NCI-H1694 (cell line): ENCODE measurements around the gene SLC30A3.
"Not testable (repeated sequence)": the region's sequence is repeated elsewhere in the genome, so short reads cannot be mapped to it uniquely, and the experiment has no call there.

Source experiments
- DNase-seq: peaks from one replicate; lab custom pipeline; 2025; lab: John Stamatoyannopoulos, UW

SLC30A3 gene

DNA sequence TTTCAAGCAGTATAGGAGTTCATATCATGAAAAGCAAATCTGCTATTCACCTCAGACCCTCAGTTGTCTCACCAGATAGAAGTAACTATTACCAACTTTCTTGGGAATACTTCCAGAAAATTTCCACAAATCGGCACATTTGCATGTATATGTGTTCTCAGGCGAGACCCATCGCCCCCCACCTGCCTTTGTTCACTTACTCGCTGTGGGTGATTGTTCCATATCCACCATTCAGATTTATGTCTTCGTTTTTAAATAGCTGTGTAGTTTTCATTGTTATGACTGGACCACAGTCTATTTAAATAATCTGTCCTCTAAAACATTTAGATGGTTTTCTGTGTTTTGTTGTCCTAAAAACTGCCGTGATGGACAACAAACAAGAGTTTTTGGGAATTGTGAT is 22.6 kb upstream of the SLC30A3 start:
- DNase-seq, result no peak

DNA sequence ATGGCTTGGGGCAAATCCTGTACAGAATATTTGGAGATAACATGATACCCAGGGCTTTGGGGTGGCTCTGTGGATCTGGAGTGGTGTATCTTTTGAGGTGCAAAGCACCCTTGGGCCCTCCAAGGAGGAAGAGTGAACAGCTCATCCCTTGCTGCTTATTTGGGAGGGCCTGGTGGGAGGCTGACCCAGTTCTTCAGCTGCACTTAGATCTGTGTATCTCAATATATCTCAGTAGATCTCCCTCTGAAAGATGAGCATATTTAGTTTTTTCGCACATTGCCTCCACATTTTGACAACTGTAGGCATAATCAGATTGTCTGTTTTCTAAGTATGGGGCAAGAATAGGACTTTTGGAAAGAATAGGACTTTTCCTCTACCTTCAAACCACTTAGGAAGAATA is 22.1 kb upstream of the SLC30A3 start:
- DNase-seq, result no peak

DNA sequence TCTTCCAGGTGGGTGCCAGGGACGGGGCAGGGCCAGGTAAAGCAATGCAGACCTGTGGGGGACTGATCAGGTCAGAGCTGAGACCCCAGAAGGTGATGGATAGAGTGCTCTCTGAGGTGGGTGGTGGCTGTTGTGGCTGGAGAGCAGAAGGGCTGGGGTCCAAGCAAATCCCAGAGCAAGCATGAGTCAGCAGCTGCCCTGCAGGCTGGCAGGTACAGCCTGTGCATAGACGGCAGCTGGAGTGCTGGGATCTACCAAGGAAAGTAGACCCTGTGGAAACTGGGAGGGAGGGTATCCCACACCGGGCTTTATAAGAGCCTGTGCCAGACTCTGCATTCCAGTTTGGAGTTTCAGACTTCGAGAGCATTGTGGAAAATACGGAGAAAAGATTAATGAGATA is 20.0 kb upstream of the SLC30A3 start:
- DNase-seq, result no peak

DNA sequence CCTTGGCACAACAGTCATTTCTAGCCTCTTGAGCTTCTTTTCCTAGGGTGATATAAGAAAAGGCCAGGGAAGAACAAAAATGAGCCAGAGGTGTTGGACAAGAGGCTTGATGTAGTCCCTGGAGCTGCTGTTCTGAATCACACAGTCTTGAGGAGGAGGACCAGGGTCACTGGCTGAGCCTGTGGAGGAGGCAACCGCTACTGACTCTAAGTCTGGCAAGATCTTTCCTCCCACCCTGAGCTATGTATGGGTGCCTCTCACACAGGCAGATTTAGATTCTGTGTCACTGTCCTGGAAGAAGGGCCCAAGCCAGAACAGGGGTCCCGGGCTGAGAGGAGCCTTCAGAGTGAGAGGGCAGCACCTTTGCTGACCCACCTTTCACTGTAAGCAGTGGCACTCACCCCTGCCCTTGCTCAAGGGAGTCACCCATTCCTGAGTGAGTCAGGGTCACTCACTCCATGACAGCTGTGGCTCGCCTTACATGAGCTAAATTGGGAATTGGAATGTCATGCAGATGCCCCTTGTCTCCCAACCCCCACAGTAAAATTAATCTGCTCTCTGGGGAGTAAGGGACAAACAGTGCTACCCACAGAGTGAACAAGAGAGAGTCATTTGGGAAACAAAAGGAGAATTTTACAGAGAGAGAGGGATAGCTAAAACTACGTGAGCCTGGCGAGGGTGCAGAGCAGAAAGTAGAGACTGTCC is 19.2 kb upstream of the SLC30A3 start, which contains the start of gene TRIM54:
Gene TRIM54, plus strand, starts transcription at position 575 of the 705 bp plus-strand sequence. CDS start 303 bp downstream, outside the sequence.
- no peak for DNase-seq

DNA sequence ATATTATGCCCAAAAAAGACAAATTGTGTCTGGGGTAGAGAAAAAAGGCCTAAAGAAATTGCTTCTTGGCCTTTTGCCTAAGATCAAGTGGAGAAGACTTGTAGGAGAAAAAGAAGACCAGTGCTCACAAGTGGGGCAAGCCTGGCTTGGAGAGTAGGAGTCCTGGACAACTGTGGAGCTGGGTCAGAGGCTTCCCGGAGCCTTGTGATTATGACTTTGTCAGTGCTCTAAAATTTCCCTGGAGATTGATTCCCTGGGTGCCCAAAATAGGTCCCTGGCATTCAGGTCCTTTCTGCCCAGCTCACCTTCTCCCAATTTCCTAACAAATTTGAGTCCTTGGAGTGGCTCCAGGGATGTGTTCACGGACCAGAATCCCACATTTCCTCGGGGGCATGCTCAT is 18.6 kb upstream of the SLC30A3 start:
- DNase-seq, result no peak

DNA sequence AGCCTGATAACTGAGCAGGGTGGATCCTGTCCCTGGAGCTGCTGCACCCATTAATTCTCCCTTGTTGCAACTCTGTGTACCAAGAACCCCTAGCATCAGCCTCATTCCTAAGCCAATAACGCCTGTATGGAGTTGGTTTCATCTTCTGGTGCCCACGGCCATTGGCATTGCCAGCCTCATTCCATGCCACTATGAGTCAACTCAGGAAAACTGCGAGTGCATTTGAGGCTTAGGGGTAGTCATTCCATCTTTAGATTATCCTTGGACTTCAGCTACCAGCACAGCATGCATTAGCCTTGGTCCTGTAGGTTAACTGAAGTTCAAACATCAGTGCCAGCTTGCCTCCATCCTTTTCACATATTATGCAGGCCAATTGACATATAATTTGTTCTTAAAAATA is 18.0 kb upstream of the SLC30A3 start:
- no peak for DNase-seq

DNA sequence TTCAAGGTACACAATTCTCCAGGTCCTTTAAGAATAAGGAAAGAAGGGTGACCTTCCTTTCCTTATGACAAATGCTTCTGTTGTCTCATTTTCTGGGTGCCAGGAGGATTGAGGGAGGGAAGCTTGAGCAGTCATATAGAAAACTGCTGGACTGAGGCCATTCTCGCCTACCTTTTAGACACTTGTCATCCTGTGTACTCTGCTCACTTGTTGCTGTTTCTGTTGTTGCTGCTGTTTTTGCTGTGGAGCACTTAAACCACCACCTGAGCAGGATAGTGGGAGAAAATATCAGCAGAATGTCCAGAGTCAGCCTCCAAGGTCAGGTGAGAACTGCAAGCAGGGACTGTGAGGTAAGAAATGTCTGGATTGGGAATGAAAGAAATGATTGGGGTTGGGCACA is 15.2 kb upstream of the SLC30A3 start:
- no peak for DNase-seq

DNA sequence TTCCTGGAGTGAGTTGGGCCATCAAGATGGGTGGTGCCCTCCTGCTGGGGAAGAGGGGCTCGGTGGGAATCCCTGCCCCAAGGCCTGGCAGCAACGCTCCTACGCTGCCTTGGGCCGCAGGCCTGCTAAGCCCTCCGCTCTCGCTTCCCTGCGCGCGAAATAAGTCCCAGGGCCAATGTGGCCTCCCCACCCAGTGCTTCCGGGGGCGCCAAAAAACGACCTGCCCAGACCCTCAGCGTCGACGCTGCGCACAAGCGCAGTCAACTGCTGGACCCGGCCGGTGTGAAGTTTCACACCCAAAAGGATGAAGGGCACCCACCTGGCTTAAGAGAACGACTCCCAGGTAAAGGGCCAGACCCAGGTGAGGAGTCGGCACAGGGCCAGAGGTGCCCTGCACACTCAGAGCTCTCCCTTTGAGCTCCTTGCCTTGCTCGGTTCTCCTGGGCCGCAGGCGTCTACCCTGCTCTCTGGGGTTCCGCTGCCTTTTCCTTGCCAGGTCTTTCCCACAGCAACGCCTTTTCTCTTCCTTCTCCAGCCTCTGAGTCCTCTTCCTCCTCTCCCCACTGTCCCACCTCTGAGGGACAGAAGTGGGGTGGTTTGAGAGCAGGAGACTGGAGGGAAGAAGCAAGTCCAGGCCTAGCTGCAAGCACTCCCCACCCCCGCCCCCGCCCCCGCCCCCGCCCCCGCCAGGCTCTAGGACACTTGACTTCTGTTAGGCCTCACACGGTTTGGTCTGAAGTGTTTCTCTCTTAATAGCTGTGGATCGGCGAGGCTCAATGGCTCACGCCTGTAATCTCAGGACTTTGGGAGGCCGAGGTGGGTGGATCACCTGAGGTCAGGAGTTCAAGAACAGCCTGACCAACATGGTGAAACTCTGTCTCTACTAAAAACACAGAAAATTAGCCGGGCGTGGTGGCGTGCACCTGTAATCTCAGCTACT is 12.6 kb upstream of the SLC30A3 start, which contains the start of gene DNAJC5G:
Gene DNAJC5G, plus strand, starts transcription at position 223 of the 940 bp plus-strand sequence. CDS start 1,296 bp downstream, outside the sequence.
- DNase-seq, result no peak

DNA sequence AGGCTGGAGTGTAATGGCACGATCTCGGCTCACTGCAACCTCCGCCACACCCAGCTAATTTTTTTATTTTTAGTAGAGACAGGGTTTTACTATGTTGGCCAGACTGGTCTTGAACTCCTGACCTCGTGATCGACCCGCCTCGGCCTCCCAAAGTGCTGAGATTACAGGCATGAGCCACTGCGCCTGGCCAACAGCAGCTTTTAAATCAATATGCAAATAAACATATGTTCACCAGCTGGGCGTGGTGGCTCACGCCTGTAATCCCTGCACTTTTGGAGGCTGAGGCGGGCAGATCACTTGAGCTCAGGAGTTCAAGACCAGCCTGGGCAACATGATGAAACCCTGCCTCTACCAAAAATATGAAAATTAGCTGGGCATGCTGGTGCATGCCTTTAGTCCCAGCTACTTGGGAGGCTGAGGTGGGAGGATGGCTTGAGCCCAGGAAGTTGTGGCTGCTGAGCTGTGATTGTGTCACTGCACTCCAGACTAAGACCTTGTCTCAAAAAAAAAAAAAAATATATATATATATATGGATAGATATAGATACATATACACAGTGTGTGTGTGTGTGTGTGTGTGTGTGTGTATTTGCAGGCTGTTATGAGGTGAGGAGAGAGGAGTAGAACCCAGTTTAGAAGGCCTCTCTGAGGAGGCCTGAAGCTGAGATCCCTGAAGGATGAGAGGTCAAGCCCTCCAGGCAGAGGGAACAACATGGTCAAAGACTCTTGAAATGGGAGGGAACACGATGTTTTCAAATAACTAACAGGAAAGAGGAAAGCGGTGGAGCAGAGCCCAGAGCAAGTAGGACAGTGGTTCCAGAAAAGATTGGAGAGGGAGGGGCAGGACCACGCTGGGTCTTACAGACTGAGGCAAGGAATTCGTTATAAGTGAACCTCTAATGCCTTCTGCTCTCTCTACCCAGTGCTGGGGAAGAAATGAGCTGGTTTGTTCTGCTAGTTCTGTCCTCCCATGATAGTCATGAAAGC is 10.0 kb upstream of the SLC30A3 start:
- DNase-seq, result not testable (repeated sequence)

DNA sequence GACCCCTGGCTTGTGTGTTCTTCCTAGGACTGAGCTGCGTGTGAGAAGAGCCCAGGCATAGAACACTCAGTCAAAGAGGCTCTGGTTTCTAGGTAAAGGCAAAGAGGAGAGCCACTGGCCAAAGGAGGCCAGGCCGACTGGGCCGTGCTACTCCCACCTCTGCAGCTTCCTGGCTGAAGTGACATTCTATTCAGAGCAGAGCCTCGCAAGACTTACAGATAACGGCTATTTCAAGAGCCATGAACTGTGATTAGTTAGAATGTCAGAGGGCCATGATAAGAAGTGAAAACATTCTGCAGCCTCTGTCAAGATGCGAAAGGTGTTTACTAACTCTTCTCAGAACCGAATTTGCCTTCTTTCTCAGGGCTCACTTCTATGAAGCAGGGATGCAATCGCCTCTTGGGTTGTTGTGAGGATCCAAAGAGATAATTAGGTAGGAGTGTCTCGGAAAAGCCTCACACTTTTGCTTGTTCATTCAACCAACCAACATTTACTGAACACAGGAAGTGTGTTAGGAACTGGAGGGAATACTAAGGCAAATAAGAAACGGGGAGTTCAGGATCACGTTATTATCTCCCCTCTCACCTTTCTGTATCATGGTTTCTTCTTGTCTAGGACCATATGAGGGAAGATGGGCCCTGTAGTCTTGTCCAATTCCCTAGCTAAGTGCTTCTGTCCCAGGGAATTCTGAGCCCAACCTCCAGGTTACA is 8.9 kb upstream of the SLC30A3 start:
- no peak for DNase-seq

DNA sequence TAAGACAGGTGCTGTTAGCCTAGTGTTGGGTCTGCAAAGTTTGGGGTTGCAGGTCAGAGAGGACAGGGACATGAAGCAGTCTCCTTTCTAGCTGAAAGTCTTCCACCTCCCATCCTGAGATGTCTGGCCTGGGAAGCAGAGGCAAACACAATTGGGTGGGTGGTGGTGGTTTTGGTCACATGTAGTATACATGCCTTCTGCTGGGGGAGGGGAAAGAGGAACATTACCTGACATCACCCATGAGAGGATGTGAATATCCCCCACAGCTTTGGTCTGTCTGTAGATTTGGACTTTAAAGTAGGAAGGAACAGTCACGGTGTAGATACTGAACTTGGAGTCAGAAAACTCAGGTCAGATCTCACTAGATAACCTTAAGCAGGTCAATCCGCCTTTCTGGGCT is 7.8 kb upstream of the SLC30A3 start:
- DNase-seq, result no peak

DNA sequence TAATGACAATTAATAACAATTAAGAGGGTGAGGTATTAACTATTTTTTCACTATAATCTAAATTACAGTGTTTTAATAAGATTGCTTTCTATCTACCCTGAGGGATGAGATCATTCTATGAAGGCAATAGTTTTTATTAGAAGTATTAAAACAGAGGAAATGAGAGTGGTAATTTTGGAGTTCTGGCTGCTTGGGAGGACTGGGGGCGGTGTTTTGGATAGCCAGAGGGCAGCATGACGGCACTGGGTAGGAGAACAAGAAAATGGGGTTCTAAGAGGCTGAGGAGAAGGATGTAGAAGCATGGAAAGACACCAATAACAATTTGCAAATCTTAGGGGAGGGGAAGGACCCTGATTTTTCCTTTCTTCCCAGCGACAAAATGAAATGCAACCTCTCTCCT is 7.3 kb upstream of the SLC30A3 start:
- no peak for DNase-seq

DNA sequence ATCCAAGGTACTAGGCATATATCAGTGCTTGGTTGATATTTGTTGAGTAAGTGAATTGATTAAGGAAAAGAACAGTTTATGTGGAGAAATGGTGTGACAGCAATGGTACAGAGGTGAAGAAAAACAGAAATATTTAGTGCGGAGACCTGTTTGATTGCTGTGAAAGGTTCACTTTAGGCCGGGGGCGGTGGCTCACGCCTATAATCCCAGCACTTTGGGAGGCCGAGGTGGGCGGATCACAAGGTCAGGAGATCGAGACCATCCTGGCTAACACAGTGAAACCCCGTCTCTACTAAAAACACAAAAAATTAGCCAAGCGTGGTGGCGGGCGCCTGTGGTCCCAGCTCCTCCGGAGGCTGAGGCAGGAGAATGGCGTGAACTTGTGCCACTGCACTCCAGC is 5.4 kb upstream of the SLC30A3 start:
- not testable (repeated sequence) for DNase-seq

DNA sequence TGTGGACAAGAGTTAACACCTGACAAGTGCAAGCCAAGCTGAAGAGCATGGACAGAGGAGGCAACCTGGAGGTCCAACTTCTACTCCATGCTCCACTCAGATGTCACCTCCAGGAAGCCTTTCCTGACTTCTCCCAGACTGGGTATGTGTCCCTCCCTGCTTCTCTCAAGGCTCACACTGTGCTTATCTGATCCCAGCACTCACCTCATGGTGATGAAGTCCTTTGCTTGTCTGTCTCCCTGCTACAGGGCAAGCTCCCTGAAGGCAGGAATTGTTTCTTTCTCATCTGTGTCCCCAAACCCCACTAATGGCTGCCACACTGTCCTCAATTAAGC is 2.7 kb upstream of the SLC30A3 start:
- no peak for DNase-seq

DNA sequence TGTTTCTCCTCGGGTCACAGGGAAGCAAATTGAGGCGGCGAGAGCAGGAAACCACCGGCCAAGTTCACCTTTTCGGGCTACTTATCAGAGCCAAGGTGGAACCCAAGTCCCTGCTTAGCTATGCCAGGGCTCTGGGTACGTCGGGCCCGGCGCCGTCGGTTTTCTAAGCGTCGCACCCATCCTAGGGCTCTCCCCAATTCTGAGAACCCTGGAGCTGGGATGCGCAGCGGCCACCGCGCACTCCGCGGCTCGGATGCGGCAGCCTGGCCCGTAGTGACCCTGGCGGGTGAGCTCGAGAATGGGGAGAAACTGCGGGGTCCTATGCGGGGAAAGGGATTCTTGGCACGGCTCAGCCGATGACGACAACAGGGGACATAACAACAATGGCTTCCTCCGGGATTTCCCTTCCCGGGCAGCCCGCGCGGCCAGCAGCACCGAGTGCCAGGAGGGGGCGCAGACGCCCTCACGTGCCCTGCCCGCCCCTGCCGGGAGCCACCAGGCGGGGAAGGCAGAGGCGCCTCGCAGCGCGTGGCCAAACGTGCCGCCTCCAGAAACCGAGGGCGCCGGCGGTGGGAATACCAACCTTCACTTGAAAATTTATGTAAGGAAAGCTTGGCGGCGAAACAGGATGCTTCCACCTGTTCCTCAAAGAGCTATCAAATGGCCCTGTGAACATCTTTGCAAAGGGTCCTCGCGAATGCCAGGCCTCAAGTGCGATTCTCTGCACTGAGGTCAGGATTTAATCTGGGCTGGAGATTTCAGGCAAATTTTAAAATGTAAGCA is 2.1 kb upstream of the SLC30A3 start:
- peak; percentile 52 for DNase-seq

DNA sequence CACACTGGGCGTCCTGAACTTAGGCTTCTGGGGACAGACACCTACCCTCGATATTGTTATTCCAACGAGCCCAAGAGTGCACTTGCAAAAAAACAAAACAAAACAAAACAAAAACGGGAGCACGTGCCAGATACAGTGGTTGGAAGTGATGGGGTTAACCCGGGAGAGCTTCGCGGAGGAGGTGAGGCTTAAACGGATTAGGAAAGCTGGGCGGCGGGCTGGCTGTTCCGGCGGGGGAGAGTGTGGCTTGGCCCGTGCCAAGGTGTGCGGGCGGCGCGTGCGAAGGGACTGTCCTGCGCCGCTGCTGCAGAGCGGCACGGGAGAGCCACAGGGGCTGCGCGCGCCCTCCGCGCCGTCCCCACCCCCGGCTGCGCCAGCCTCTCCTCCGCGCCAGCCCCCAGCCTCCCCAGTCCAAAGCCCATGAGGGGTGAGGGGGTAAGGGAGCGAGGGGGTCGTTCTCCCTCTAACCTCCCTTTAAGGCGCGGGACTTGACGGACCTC is 1.5 kb upstream of the SLC30A3 start:
- no peak for DNase-seq

DNA sequence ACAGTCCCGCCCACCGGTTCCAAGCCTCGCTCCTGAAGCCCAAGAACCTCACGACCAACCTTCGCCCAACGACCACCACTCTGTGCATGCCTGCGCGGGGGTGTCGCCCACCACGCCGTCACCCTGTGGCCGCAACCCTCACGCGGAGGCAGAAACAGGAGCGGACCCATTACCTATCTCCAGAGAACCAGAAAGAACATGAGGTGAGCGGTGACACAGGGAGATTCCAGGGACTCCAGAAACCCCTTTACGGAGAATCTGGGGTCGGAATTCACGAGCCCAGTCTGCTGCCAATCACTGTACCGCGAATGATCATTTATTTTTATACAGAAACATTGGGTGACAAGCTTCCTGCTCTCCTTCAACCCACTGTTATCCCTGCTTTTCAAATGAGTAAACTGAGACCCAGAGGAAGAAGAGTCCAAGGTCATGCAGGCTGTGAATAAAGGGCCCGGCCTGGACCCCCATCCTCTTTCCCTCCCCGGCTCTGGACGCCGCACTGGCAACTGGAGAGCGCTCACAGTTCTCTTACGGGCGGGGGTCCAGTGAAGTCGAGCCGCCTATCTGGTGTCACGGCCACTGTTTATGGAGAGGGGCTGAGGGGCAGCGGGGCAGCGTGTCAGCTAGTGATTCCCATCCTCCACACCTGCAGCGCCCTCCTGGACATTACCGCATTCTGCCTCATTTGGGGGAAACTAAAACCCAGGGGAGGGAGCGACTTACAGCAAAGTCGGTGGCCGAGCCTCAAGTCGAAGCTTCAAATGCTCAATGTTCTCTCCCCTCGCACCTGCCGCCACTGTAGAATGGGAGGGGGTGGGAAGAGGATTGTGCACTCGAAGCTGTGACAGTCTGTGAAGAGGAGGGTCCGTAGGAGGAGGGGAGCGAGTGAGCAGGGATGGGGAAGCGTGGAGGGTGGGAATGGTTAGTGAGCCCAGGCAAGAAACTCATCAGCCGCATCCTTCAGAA is 723 bp upstream of the SLC30A3 start:
- DNase-seq, result no peak

DNA sequence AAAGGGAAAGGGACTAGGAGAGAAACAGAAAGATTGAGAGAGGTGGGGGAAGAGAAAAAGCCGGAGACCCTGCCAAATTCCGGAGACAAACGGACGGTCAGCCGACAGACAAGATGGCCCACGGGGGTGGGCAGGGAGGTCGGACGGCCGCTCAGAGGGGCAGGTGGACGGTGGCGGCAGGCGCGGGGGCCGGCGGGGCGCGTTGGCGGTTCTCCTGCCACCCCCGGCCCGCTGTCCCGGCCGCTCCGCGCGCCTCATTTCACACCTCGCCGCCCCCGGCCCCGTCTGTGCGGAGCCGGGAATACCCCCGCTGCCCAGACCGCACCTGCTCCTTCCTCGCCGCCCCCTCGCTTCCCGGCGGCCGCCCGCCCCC is 935 bp downstream of the SLC30A3 start:
- no peak for DNase-seq

DNA sequence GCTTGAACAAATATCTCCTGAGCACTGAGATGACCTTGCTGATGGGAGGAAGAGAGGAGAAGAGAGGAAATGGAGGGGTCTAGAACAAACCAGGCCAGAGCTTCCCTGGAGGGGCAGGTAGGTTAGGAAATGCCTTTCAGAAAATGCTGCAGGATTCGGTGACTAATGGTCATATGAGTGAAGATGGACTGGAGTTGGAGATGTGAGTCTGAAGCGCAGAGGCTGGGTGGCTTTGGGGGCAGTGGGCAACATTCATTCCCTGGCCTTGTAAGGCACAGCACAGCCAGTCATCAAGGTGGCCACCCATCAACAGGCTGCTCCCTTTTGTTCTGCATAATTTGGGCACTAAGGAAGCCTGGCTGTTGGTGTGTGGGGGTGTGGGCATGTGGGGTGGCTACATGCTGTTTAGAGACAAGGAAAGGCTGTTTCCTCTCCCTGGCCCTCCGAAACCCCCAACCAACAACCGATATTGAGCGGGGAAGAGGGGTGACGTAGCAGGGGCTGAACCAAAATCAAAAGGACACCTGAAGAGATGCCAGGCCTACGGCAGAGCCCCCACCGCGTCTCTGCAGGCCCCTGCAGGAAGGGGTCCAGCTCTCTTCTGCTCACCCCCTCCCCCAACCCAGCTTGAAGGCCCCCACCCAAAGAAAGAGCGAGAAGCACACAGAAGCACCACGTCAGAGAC is 1.5 kb downstream of the SLC30A3 start:
- no peak for DNase-seq
